Measurements from ENCODE around the gene CENPC. TPM values are rescaled to one million over a fixed set of nuclear protein-coding genes. Genes with fewer than 3 reads are reported as not detected.

The CENPC gene
- total RNA-seq, 1 donor from 2014 or later, result 32.1 TPM

DNA sequence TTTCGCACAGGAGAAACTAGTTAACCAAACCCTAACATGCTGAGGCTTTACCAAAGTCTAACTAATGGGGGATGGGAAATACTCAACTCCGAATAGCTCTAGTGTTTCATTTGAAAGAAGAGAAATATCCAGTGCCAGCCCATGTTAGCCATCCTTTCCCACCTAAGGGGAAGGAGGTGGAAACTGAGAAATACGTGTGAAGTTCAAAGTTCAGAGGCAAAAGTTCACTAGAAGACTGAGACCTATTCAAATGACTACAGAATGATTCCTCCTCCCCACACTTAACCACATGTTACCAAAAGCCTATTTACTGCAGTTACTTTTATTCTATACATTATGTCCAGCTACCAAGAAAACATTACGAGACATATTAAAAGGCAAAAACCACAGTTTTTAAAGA, 106.3 kb downstream of the CENPC start:
- Mint-ChIP-seq H3K4me3 (ENCODE audit: unreplicated experiment) (no peak overlapping the region), H3K4me1 (ENCODE audit: low read depth, unreplicated experiment) (no peaks in the 10 kb centered on the region), H3K27me3 (ENCODE audit: unreplicated experiment) (no peaks in the 10 kb centered on the region), H3K27ac (ENCODE audit: unreplicated experiment) (no peak overlapping the region), H3K9me3 (ENCODE audit: unreplicated experiment) (no peaks in the 10 kb centered on the region), H3K36me3 (ENCODE audit: unreplicated experiment) (no peaks in the 10 kb centered on the region)
- no peak for DNase-seq
- TF ChIP-seq, protein P1, sequence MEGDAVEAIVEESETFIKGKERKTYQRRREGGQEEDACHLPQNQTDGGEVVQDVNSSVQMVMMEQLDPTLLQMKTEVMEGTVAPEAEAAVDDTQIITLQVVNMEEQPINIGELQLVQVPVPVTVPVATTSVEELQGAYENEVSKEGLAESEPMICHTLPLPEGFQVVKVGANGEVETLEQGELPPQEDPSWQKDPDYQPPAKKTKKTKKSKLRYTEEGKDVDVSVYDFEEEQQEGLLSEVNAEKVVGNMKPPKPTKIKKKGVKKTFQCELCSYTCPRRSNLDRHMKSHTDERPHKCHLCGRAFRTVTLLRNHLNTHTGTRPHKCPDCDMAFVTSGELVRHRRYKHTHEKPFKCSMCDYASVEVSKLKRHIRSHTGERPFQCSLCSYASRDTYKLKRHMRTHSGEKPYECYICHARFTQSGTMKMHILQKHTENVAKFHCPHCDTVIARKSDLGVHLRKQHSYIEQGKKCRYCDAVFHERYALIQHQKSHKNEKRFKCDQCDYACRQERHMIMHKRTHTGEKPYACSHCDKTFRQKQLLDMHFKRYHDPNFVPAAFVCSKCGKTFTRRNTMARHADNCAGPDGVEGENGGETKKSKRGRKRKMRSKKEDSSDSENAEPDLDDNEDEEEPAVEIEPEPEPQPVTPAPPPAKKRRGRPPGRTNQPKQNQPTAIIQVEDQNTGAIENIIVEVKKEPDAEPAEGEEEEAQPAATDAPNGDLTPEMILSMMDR (IDR thresholded peaks at IDR 0.05; ENCODE audit: partially characterized antibody, unreplicated experiment), result no peak

DNA sequence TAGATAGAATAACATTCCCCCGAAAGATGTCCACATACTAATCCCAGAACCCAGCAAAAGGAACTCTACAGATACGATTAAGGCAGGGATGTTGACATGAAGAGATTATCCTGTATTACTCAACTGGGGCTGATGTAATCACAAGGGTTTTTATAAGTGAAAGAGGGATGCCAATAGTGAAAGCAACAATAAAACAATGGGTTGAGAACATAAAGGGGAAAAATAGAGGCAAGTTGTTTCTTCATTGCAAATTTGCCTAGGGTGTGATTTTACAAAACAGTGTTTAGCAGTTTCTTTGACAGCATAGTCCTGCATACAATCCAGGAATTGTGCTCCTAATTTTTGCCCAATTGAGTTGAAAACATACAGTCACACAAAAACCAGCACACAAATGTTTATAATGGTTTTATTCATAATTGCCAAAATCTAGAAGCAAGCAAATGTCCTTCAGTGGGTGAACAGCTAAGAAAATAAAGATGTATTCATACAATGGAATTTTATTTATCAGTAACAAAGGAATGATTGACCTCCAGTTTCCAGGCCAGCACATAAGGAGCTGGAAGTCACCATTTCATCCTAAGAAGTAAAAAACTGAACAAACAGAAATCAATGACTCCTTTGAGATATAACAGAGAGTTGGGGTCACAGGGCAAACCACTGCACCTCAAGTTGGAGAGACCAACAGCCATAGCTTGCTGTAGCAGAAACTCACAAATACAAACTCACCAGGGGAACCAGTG, 107.2 kb downstream of the CENPC start:
- Mint-ChIP-seq H3K27me3 (ENCODE audit: unreplicated experiment) (no peaks in the 10 kb centered on the region), H3K9me3 (ENCODE audit: unreplicated experiment) (no peaks in the 10 kb centered on the region), H3K4me1 (ENCODE audit: low read depth, unreplicated experiment) (no peaks in the 10 kb centered on the region), H3K4me3 (ENCODE audit: unreplicated experiment) (no peak overlapping the region), H3K27ac (ENCODE audit: unreplicated experiment) (no peak overlapping the region), H3K36me3 (ENCODE audit: unreplicated experiment) (no peaks in the 10 kb centered on the region)
- DNase-seq, result no peak
- TF ChIP-seq, protein P1 (IDR thresholded peaks at IDR 0.05; ENCODE audit: partially characterized antibody, unreplicated experiment), result no peak

DNA sequence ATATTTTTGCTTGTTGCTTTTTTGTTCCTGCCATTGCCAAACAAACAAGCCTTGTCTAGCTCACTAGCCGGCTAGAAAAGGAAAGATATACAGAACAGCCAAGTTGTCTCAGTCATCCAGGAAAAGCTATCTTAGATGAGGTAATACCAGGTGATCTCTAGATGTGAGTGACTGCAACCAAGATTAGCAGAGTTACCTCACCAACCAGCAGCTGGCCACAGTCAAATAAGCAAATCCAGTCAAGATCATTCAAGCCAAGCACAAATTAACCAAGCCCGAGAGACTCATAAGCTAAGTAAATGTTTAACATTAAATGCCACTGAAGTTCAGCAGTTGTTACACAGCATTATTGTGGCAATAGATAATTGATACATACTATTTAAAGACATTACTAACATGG, 108.6 kb downstream of the CENPC start:
- no peak overlapping the region for H3K27ac Mint-ChIP-seq (ENCODE audit: unreplicated experiment)
- no peak overlapping the region for H3K4me3 Mint-ChIP-seq (ENCODE audit: unreplicated experiment)
- DNase-seq, result no peak
- H3K9me3 Mint-ChIP-seq (ENCODE audit: unreplicated experiment), result peaks cover 1% of the 10 kb centered on the region
- TF ChIP-seq, protein P1 (IDR thresholded peaks at IDR 0.05; ENCODE audit: partially characterized antibody, unreplicated experiment), result no peak
- H3K27me3 Mint-ChIP-seq (ENCODE audit: unreplicated experiment), result no peaks in the 10 kb centered on the region
- no peaks in the 10 kb centered on the region for H3K36me3 Mint-ChIP-seq (ENCODE audit: unreplicated experiment)
- H3K4me1 Mint-ChIP-seq (ENCODE audit: low read depth, unreplicated experiment), result no peaks in the 10 kb centered on the region

DNA sequence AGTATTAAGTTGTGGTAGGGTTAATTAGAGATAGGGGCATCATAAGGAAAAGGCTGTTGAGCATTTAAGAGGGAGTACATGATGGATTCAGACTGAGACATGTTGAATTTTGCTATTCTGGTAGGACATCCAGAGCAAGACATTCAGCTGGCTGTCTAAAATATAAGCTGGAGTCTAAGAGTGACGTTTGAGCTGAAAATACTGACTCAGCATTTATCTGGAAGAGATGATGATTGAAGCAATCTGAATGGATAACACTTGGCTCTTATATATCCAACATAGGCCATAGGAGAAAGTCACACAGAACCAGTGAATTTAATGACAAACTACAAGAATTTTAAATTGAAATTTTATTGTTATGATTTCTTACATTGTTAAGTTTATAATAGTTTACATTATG, 114.3 kb downstream of the CENPC start:
- peaks cover 2% of the 10 kb centered on the region for H3K9me3 Mint-ChIP-seq (ENCODE audit: unreplicated experiment)
- no peak overlapping the region for H3K27ac Mint-ChIP-seq (ENCODE audit: unreplicated experiment)
- no peaks in the 10 kb centered on the region for H3K4me1 Mint-ChIP-seq (ENCODE audit: low read depth, unreplicated experiment)
- H3K36me3 Mint-ChIP-seq (ENCODE audit: unreplicated experiment), result no peaks in the 10 kb centered on the region
- DNase-seq, result no peak
- H3K4me3 Mint-ChIP-seq (ENCODE audit: unreplicated experiment), result no peak overlapping the region
- no peaks in the 10 kb centered on the region for H3K27me3 Mint-ChIP-seq (ENCODE audit: unreplicated experiment)
- TF ChIP-seq, protein P1 (IDR thresholded peaks at IDR 0.05; ENCODE audit: partially characterized antibody, unreplicated experiment), result no peak

DNA sequence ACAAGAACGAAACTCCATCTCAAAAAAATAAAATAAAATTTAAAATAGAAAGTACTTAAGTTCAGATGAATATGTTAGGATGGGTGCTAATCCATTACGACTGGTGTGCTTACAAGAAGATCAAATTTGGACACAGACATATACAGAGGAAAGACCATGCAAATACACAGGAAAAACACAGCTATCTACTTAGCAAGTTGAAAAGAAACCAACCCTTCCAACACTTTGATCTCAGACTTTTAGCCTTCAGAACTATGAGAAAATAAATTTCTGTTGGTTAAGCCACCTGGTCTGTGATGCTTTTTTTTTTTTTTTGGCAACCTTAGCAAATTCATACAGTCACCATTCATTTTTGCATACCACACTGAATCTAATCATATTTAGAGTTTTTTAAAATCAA, 116.5 kb downstream of the CENPC start:
- DNase-seq, result no peak

More for the DNA sequence above, 116.5 kb downstream of the CENPC start:
- H3K4me1 Mint-ChIP-seq (ENCODE audit: low read depth, unreplicated experiment), result no peaks in the 10 kb centered on the region
- H3K9me3 Mint-ChIP-seq (ENCODE audit: unreplicated experiment), result peaks cover 2% of the 10 kb centered on the region
- no peaks in the 10 kb centered on the region for H3K36me3 Mint-ChIP-seq (ENCODE audit: unreplicated experiment)
- TF ChIP-seq, protein P1 (IDR thresholded peaks at IDR 0.05; ENCODE audit: partially characterized antibody, unreplicated experiment), result no peak
- no peaks in the 10 kb centered on the region for H3K27me3 Mint-ChIP-seq (ENCODE audit: unreplicated experiment)
- no peak overlapping the region for H3K4me3 Mint-ChIP-seq (ENCODE audit: unreplicated experiment)
- H3K27ac Mint-ChIP-seq (ENCODE audit: unreplicated experiment), result no peak overlapping the region
